Measurements from ENCODE around the gene EPB41L4B. TPM values are rescaled to one million over a fixed set of nuclear protein-coding genes. Genes with fewer than 3 reads are reported as not detected.

The EPB41L4B gene
- total and polyA plus RNA-seq, 8 donors, result 36.8 to 122 (median 93.3) TPM

- TF ChIP-seq CTCF (IDR thresholded peaks at IDR 0.05), result no peak
- FAIRE-seq (no peak), ATAC-seq (no peak), DNase-seq (no peak)
- no peaks in the 10 kb centered on the region for H3K9me3 ChIP-seq
- WGBS, 2 donors, result 86 to 91% methylated on average over 4 of the region's 4 CpGs
- peak overlapping the region in 2 of 4 donors; percentile 51 to 63 for H3K27ac ChIP-seq
- intact Hi-C loops (cut with DNase I), result no loop called here
- no peak overlapping the region for H3K4me3 ChIP-seq
- H3K27me3 ChIP-seq, result no peaks in the 10 kb centered on the region
- peaks cover 0 to 7% (median 0%) of the 10 kb centered on the region in 3 donors for H3K36me3 ChIP-seq
- peaks cover 21 to 40% (median 34%) of the 10 kb centered on the region in 3 donors for H3K4me1 ChIP-seq
These were observed 48.8 kb downstream of the EPB41L4B start for GRCh38 chr9:109272045-109272444.

- no peaks in the 10 kb centered on the region for H3K27me3 ChIP-seq
- no peaks in the 10 kb centered on the region for H3K9me3 ChIP-seq
- DNase-seq (peak in 3 of 6 donors; percentile 40 to 62 (median 54)), FAIRE-seq (no peak), ATAC-seq (peak; percentile 30 to 69 (median 66))
- H3K27ac ChIP-seq, result peak overlapping the region in 3 of 4 donors; percentile 8 to 63 (median 51)
- peaks cover 0 to 8% (median 0%) of the 10 kb centered on the region in 3 donors for H3K36me3 ChIP-seq
- H3K4me1 ChIP-seq, result peaks cover 14 to 35% (median 30%) of the 10 kb centered on the region in 3 donors
- intact Hi-C loops (cut with DNase I), result no loop called here
- H3K4me3 ChIP-seq, result no peak overlapping the region
- WGBS, 2 donors, result 43 to 45% methylated on average over 15 of the region's 15 CpGs
- no peak for TF ChIP-seq CTCF (IDR thresholded peaks at IDR 0.05)
These were observed 49.6 kb downstream of the EPB41L4B start for GRCh38 chr9:109270971-109271925.

- FAIRE-seq (no peak), DNase-seq (peak in 1 of 6 donors; percentile 7), ATAC-seq (no peak)
- Histone ChIP-seq H3K36me3 (peaks cover 0 to 8% (median 0%) of the 10 kb centered on the region in 3 donors), H3K27ac (peak overlapping the region in 2 of 4 donors; percentile 39 to 51), H3K4me1 (peaks cover 14 to 38% (median 32%) of the 10 kb centered on the region in 3 donors), H3K27me3 (no peaks in the 10 kb centered on the region), H3K9me3 (no peaks in the 10 kb centered on the region), H3K4me3 (no peak overlapping the region)
- TF ChIP-seq CTCF (IDR thresholded peaks at IDR 0.05), result no peak
- intact Hi-C loops (cut with DNase I), result no loop called here
These were observed 50.4 kb downstream of the EPB41L4B start for GRCh38 chr9:109270441-109270840.

- Histone ChIP-seq H3K27me3 (no peaks in the 10 kb centered on the region), H3K4me3 (no peak overlapping the region), H3K4me1 (peaks cover 14 to 33% (median 29%) of the 10 kb centered on the region in 3 donors), H3K27ac (peak overlapping the region in 1 of 4 donors; percentile 5), H3K9me3 (no peaks in the 10 kb centered on the region), H3K36me3 (peaks cover 0 to 8% (median 0%) of the 10 kb centered on the region in 3 donors)
- DNase-seq (peak in 1 of 6 donors; percentile 30), ATAC-seq (no peak), FAIRE-seq (no peak)
- TF ChIP-seq CTCF (IDR thresholded peaks at IDR 0.05), result no peak
- intact Hi-C loops (cut with DNase I), result no loop called here
- WGBS, 2 donors, result 87 to 88% methylated on average over 5 of the region's 5 CpGs
These were observed 51.0 kb downstream of the EPB41L4B start for GRCh38 chr9:109269839-109270238.
